HL-60/S4 (cell line): Measurements from ENCODE around the gene MYCBPAP.

Experiments
- in situ Hi-C: fragments of 300-500 bp; cut with MboI; formaldehyde crosslinking; loops from 2 replicates; pipeline ENCODE4 v1.14.3; 2022; ENCODE audit warnings: low sequenced_read_pairs

Gene MYCBPAP

DNA sequence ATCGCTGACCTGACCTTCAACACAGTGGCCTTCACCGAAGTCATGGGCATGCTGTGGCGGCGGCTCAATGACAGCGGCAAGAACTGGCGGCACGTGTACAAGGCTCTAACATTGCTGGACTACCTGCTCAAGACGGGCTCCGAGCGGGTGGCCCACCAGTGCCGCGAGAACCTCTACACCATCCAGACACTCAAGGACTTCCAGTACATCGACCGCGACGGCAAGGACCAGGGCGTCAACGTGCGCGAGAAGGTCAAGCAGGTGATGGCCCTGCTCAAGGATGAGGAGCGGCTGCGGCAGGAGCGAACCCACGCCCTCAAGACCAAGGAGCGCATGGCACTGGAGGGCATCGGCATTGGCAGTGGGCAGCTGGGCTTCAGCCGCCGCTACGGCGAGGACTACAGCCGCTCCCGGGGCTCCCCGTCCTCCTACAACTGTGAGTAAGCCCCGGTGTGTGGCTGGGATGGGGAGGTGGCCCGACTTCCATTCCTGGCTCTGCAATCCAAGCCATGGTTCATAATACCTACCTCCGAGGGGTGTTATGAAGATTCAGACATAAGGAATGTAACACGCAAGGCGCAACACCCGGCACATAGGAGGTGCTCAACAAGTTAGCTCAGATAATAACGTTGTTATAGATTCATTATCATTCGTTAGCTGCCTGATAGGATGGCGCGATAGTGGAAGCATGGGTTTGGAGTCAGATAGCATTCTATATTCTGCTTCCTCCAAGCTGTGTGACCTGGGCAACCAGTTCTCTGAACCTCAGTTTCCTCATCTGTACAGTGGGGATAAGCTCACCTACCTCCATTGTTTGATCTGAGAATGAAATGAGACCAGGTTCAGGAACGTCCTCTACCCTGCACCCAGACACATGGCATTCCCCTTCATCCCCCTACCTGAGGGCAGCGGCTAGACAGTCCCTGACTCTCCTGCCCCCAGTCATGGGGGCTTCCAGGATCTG is 28.7 kb downstream of the MYCBPAP start:
- in situ Hi-C loops: no loop called here

- in situ Hi-C loops: no loop called here
These were observed 29.7 kb downstream of the MYCBPAP start for GRCh38 chr17:50537721-50538548.

DNA sequence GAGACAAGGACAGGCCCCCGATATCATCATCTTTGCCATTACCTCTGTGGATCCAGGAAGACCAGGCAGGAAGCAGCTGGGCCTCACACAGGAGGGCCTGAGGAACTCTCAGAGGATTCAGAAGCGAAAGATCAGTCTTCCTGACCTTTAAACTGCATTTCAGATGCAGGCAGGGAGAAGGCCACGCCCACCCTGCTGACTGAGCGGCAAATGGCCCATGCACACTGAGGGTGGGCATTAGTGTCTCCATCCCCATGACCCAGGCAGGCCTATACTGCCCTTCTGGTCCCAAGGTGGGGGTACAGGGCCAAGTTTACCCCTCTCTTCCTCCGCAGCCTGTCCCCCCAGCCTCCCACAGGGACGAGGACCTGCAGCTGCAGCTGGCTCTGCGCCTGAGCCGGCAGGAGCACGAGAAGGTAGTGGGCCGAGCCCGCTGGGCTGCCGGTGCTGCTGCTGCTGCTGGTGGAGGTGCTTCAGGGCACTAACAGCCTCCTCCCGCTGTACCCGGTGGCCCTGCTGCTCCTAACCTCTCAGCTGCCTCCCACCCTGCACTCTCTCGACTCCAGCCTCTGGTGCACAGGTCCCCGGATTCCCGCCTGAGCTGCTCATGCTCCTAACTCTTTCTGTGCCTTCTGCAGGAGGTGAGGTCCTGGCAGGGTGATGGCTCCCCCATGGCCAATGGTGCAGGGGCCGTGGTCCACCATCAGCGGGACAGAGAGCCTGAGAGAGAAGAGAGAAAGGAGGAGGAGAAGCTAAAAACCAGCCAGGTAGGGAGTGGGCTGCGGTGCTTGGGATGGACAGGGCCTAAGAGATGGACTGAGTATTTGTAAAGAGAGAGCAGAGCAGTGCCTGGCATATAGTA is 30.5 kb downstream of the MYCBPAP start:
- in situ Hi-C loops: no loop called here

- in situ Hi-C loops: loop anchor here (10.0 kb wide), 3 partner anchors 155 to 415 kb away; no protein-coding TSS in a partner anchor
These were observed 31.7 kb downstream of the MYCBPAP start for GRCh38 chr17:50539762-50540559.

DNA sequence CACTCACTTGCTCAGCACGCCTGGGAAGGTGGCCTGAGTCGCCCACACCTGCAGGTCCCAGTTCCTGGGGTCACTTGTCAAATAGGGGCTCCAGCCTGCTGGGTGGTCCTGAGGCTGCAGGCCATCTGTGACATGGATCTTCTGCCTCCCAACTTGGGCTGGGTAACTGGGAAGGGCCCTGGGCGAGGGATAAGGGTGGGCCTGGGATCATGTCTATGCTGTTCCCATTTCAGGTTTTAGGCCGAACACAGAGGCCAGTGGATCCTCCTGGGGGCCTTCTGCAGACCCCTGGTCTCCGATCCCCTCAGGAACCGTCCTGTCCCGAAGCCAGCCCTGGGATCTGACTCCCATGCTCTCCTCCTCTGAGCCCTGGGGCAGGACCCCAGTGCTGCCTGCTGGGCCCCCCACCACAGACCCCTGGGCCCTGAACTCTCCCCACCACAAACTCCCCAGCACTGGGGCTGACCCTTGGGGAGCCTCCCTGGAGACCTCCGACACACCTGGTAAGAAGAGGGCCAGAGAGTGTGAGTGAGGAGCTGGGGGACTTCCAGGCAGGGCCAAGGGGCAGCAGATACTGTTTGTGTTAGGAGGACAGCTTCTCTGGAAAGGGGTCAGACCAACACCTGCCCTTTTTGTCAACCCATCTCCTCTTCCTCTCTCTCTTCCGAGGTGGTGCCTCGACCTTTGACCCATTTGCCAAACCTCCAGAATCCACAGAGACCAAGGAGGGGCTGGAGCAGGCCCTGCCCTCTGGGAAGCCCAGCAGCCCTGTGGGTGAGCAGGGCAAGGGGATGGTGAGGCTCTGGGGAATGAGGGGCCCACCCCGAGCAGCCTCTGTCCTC is 32.5 kb downstream of the MYCBPAP start:
- in situ Hi-C loops: loop anchor here (10.0 kb wide), 3 partner anchors 154 to 414 kb away; no protein-coding TSS in a partner anchor

GRCh38 chr17:50541402-50541715 is 33.1 kb downstream of the MYCBPAP start:
- in situ Hi-C loops: loop anchor here (10.0 kb wide), 3 partner anchors 153 to 413 kb away; no protein-coding TSS in a partner anchor

DNA sequence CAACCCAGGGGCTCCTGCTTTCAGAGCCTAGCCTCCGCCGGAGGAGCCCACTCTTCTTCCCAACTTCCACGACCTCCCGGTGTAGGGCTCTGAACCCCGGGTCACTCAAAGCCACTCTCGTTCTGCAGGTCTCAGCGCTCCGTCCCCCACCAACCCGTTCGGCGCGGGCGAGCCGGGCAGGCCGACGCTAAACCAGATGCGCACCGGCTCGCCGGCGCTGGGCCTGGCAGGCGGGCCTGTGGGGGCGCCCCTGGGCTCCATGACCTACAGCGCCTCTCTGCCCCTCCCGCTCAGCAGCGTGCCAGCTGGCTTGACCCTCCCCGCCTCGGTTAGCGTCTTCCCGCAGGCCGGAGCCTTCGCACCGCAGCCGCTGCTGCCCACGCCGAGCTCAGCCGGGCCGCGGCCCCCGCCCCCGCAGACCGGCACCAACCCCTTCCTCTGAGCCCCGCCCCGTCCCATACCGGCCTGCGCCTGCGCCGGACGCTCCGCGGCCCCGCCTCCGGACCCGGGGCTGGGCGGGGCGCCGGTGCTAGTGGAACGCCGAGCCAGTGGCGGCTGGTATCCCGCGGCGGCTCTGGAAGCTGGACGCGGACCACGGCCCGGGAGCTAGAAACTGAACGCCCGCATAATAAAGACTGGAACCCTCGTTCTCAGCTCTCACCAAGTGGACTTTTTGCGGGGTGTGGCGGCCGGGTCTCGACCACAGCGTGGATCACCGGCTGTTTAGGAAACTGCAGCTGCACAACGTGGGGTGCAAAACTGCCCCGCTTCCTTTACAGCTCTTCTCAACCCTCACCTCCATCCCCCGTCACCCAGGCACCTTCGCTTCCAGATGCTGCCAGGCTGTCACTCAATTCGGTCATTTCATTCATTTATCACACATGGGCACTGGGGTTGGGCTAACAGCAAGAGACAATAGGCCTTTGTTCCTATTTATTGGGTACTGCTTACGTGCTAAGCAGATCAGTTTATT is 33.8 kb downstream of the MYCBPAP start:
- in situ Hi-C loops: loop anchor here (10.0 kb wide), 3 partner anchors 153 to 413 kb away; no protein-coding TSS in a partner anchor

DNA sequence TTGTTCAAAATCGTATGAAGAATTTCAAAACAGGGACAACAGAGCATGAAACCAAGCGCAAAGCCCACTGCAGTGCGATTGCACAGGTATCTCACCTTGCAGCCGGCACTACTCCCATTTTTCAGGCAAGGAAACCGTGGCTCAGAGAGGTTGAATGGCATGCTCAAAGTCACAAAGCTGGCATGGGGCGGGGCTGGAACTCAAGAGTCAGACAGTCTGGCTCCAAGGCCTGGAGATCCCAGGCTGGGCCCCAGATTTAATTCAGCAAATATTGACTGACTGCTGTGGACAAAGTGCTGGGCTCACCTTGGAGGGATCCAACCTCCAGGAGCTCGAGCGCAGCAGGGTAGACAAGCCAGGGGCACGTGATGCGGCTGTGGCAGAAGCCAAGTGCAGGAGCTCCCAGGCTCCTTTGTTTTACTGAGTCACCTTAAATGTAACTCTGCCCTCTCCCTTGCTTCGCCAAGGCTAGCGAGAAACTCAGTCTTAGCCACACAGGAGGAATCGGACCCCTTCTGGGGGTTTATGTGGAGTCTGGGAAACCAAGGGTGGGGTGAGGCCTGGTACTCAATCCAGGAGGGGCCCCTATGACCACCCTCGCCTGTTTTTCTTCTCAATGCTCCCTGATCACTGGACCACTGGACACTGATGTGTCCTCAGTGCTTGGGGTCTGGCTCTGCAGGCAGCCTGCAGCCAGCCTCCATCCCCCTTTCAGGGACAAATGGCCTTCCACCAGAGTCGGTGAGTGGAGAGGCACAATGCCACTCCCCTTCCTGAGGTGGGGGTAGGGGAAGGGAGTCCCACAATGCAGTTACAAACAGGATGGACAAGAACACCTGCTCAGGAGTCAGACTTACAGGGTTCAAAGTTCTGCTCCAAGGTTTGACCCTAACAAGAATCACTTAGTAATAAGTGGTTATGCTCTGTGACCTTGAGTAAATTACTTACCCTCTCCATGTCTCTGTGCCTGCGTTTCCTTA is 34.8 kb downstream of the MYCBPAP start:
- in situ Hi-C loops: loop anchor here (10.0 kb wide), 3 partner anchors 152 to 412 kb away; no protein-coding TSS in a partner anchor

DNA sequence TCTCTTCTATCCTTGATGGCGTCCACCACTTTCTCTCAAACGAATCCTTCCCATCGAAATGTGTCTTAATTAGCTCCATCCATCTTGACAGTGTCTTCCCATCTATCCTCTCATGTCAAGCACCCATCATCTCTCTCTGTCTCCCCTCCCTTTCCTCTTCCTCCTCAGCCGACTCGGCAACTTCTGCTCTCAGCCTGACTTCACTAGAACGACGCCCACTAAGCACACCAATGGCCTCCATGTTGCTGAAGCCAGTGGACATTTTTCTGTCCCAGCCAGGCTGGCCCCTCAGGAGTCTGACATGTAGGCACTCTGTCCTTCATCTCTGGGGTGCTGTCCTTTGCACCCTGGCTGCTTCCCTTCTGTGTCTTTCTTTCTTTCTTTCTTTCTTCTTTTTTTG is 36.3 kb downstream of the MYCBPAP start:
- in situ Hi-C loops: loop anchor here (10.0 kb wide), 3 partner anchors 150 to 410 kb away; no protein-coding TSS in a partner anchor

GRCh38 chr17:50545311-50545710 is 37.1 kb downstream of the MYCBPAP start:
- in situ Hi-C loops: loop anchor here (10.0 kb wide), 3 partner anchors 149 to 409 kb away; no protein-coding TSS in a partner anchor

DNA sequence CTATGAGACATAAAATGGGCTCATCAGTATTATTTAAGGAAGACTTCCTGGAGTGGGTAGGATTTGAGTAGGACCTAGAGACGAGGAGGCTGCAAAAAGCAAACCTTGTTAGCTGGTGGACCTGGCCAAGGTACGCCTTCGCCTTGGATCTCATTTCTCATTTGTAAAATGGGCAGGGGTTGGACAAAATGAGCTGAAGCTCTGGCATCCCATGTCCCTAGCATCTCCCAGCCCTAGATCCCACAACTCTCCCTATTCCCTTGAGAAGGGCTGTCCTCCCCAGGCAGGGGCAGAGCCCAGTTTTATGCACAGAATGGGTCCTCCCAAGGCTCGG is 38.4 kb downstream of the MYCBPAP start:
- in situ Hi-C loops: loop anchor here (10.0 kb wide), 3 partner anchors 148 to 408 kb away; no protein-coding TSS in a partner anchor

- in situ Hi-C loops: loop anchor here (10.0 kb wide), 3 partner anchors 148 to 408 kb away; no protein-coding TSS in a partner anchor
These were observed 38.9 kb downstream of the MYCBPAP start, which contains the start of gene SPATA20 for GRCh38 chr17:50547035-50547735. Gene SPATA20 (plus strand): TSS chr17:50547174. CDS start chr17:50547209, 35 bp downstream.

- in situ Hi-C loops: loop anchor here (10.0 kb wide), 3 partner anchors 147 to 407 kb away; no protein-coding TSS in a partner anchor
These were observed 39.5 kb downstream of the MYCBPAP start for GRCh38 chr17:50547736-50548083.

DNA sequence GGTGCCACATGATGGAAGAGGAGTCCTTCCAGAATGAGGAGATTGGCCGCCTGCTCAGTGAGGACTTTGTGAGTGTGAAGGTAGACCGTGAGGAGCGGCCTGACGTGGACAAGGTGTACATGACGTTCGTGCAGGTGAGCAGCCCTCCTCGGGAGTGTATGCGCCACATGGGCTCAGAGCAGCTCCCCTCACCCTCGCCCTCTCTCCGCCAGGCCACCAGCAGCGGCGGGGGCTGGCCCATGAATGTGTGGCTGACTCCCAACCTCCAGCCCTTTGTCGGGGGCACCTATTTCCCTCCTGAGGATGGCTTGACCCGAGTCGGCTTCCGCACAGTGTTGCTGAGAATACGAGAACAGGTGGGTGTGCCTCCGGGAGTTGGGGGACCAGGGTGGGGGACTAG is 40.6 kb downstream of the MYCBPAP start:
- in situ Hi-C loops: loop anchor here (10.0 kb wide), 3 partner anchors 146 to 406 kb away; no protein-coding TSS in a partner anchor

- in situ Hi-C loops: loop anchor here (10.0 kb wide), 3 partner anchors 145 to 405 kb away; no protein-coding TSS in a partner anchor
These were observed 41.2 kb downstream of the MYCBPAP start for GRCh38 chr17:50549256-50549941.
